Esophagus squamous epithelium (tissue), 4 donors: ENCODE results near the gene PIERCE2.
"Not testable (repeated sequence)": the region's sequence is repeated elsewhere in the genome, so short reads cannot be mapped to it uniquely, and the experiment has no call there.

Source experiments
- CTCF ChIP-seq, 6 experiments: fragments of 450-650 bp in 4 of 6; fragments of 200-600 bp in 2 of 6; sonication (generic) in 2 of 6; IDR thresholded peaks; one replicate each; pipeline ENCODE4 v1.5.1; 2016 to 2019; ENCODE audit warnings: antibody characterized with exemption in 6 of 6, mild to moderate bottlenecking in 4 of 6, moderate library complexity in 4 of 6
- POLR2A ChIP-seq, 4 donors: fragments of 450-650 bp; IDR thresholded peaks; one replicate each; pipeline ENCODE4 v1.6.1; 2017; ENCODE audit warnings: antibody characterized with exemption in 4 of 4, mild to moderate bottlenecking in 4 of 4, moderate library complexity in 3 of 4

GRCh38 chr15:55417678-55418077 is 9.4 kb downstream of the PIERCE2 start:
- not testable (repeated sequence) for TF ChIP-seq CTCF, POLR2A (IDR thresholded peaks at IDR 0.05)
